ENCODE results near the gene ITPR1. TPM values are rescaled to one million over a fixed set of nuclear protein-coding genes. Genes with fewer than 3 reads are reported as not detected.

Gene ITPR1
- polyA plus RNA-seq, 1 donor from 2014 or later, result 2.1 TPM

GRCh38 chr3:4540267-4540666, 47.1 kb downstream of the ITPR1 start:
- no peak overlapping the region for H3K4me2 ChIP-seq (ENCODE audit: low read length)
- TF ChIP-seq EP300 (conservative IDR thresholded peaks at IDR 0.05; ENCODE audit: poor library complexity, severe bottlenecking) (no peak), EZH2 (IDR thresholded peaks at IDR 0.05; ENCODE audit: borderline replicate concordance, insufficient read depth, low read length, poor library complexity, severe bottlenecking) (no peak), RAD21 (conservative IDR thresholded peaks at IDR 0.05) (no peak), SMC3 (conservative IDR thresholded peaks at IDR 0.05; ENCODE audit: poor library complexity) (no peak), MXI1 (conservative IDR thresholded peaks at IDR 0.05; ENCODE audit: poor library complexity, severe bottlenecking) (no peak), TAF1 (IDR thresholded peaks at IDR 0.05; ENCODE audit: low read depth) (no peak), POLR2AphosphoS5 (IDR thresholded peaks at IDR 0.05) (no peak)
- TF ChIP-seq, protein P1, sequence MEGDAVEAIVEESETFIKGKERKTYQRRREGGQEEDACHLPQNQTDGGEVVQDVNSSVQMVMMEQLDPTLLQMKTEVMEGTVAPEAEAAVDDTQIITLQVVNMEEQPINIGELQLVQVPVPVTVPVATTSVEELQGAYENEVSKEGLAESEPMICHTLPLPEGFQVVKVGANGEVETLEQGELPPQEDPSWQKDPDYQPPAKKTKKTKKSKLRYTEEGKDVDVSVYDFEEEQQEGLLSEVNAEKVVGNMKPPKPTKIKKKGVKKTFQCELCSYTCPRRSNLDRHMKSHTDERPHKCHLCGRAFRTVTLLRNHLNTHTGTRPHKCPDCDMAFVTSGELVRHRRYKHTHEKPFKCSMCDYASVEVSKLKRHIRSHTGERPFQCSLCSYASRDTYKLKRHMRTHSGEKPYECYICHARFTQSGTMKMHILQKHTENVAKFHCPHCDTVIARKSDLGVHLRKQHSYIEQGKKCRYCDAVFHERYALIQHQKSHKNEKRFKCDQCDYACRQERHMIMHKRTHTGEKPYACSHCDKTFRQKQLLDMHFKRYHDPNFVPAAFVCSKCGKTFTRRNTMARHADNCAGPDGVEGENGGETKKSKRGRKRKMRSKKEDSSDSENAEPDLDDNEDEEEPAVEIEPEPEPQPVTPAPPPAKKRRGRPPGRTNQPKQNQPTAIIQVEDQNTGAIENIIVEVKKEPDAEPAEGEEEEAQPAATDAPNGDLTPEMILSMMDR (IDR thresholded peaks at IDR 0.05; ENCODE audit: poor library complexity, severe bottlenecking), result no peak
- TF ChIP-seq, protein P2, sequence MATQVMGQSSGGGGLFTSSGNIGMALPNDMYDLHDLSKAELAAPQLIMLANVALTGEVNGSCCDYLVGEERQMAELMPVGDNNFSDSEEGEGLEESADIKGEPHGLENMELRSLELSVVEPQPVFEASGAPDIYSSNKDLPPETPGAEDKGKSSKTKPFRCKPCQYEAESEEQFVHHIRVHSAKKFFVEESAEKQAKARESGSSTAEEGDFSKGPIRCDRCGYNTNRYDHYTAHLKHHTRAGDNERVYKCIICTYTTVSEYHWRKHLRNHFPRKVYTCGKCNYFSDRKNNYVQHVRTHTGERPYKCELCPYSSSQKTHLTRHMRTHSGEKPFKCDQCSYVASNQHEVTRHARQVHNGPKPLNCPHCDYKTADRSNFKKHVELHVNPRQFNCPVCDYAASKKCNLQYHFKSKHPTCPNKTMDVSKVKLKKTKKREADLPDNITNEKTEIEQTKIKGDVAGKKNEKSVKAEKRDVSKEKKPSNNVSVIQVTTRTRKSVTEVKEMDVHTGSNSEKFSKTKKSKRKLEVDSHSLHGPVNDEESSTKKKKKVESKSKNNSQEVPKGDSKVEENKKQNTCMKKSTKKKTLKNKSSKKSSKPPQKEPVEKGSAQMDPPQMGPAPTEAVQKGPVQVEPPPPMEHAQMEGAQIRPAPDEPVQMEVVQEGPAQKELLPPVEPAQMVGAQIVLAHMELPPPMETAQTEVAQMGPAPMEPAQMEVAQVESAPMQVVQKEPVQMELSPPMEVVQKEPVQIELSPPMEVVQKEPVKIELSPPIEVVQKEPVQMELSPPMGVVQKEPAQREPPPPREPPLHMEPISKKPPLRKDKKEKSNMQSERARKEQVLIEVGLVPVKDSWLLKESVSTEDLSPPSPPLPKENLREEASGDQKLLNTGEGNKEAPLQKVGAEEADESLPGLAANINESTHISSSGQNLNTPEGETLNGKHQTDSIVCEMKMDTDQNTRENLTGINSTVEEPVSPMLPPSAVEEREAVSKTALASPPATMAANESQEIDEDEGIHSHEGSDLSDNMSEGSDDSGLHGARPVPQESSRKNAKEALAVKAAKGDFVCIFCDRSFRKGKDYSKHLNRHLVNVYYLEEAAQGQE (IDR thresholded peaks at IDR 0.05; ENCODE audit: borderline replicate concordance), result no peak

GRCh38 chr3:4543110-4543509, 50.0 kb downstream of the ITPR1 start:
- H3F3A ChIP-seq (ENCODE audit: insufficient read depth, low read length, poor library complexity, severe bottlenecking), result no peaks in the 10 kb centered on the region
- H3K27ac ChIP-seq (ENCODE audit: low read length), result no peak overlapping the region
- H3K4me2 ChIP-seq (ENCODE audit: low read length), result no peak overlapping the region
- H3K79me2 ChIP-seq (replicated peaks; ENCODE audit: insufficient read depth, low read length), result no peaks in the 10 kb centered on the region
- no peaks in the 10 kb centered on the region for H3K9me3 ChIP-seq (ENCODE audit: low read length)
- H3K36me3 ChIP-seq (ENCODE audit: insufficient read depth, low read length), result no peaks in the 10 kb centered on the region
- H4K20me1 ChIP-seq (ENCODE audit: insufficient read depth), result no peaks in the 10 kb centered on the region
- no peaks in the 10 kb centered on the region for H3K9me2 ChIP-seq (ENCODE audit: insufficient read depth, low read length)
- no peak for TF ChIP-seq MXI1 (conservative IDR thresholded peaks at IDR 0.05; ENCODE audit: poor library complexity, severe bottlenecking)
- TF ChIP-seq TAF1 (IDR thresholded peaks at IDR 0.05; ENCODE audit: low read depth), result no peak
- TF ChIP-seq, protein P2 (IDR thresholded peaks at IDR 0.05; ENCODE audit: borderline replicate concordance), result no peak
- no peak for TF ChIP-seq EP300 (conservative IDR thresholded peaks at IDR 0.05; ENCODE audit: poor library complexity, severe bottlenecking)
- TF ChIP-seq RAD21 (conservative IDR thresholded peaks at IDR 0.05), result no peak
- TF ChIP-seq EZH2 (IDR thresholded peaks at IDR 0.05; ENCODE audit: borderline replicate concordance, insufficient read depth, low read length, poor library complexity, severe bottlenecking), result no peak
- no peak for TF ChIP-seq POLR2AphosphoS5 (IDR thresholded peaks at IDR 0.05)
- TF ChIP-seq, protein P1 (IDR thresholded peaks at IDR 0.05; ENCODE audit: poor library complexity, severe bottlenecking), result no peak
- no peak for TF ChIP-seq SMC3 (conservative IDR thresholded peaks at IDR 0.05; ENCODE audit: poor library complexity)
- H3K9ac ChIP-seq (ENCODE audit: low read length), result no peak overlapping the region
- no peak overlapping the region for H2AFZ ChIP-seq (ENCODE audit: low read depth, low read length)
- no peak overlapping the region for H3K4me3 ChIP-seq (ENCODE audit: low read length)
- H3K27me3 ChIP-seq (ENCODE audit: insufficient read depth, low read depth, low read length), result no peaks in the 10 kb centered on the region

More at GRCh38 chr3:4540267-4540666, 47.1 kb downstream of the ITPR1 start:
- Histone ChIP-seq H3K79me2 (replicated peaks; ENCODE audit: insufficient read depth, low read length) (no peaks in the 10 kb centered on the region), H3K9me3 (ENCODE audit: low read length) (no peaks in the 10 kb centered on the region), H3K9me2 (ENCODE audit: insufficient read depth, low read length) (no peaks in the 10 kb centered on the region), H3K27me3 (ENCODE audit: insufficient read depth, low read depth, low read length) (no peaks in the 10 kb centered on the region), H4K20me1 (ENCODE audit: insufficient read depth) (no peaks in the 10 kb centered on the region), H3K36me3 (ENCODE audit: insufficient read depth, low read length) (no peaks in the 10 kb centered on the region), H3K9ac (ENCODE audit: low read length) (no peak overlapping the region), H3F3A (ENCODE audit: insufficient read depth, low read length, poor library complexity, severe bottlenecking) (no peaks in the 10 kb centered on the region), H3K4me3 (ENCODE audit: low read length) (no peak overlapping the region), H3K27ac (ENCODE audit: low read length) (no peak overlapping the region), H2AFZ (ENCODE audit: low read depth, low read length) (no peak overlapping the region)

All from neural cell (in vitro differentiated cells).